ENCODE data around the gene SERTAD3.
"Not testable (repeated sequence)": the region's sequence is repeated elsewhere in the genome, so short reads cannot be mapped to it uniquely, and the experiment has no call there.

GRCh38 chr19:40475878-40476644 is 31.9 kb upstream of the SERTAD3 start:
- not testable (repeated sequence) for TF ChIP-seq CTCF (IDR thresholded peaks at IDR 0.05; ENCODE audit: borderline replicate concordance, extremely low read depth, low read length, poor library complexity, severe bottlenecking); EZH2 (IDR thresholded peaks at IDR 0.05; ENCODE audit: borderline replicate concordance, low read depth, low read length, severe bottlenecking)
